Measurements from ENCODE around the gene TLE4.
"Not testable (repeated sequence)": the region's sequence is repeated elsewhere in the genome, so short reads cannot be mapped to it uniquely, and the experiment has no call there.

TLE4 gene

DNA sequence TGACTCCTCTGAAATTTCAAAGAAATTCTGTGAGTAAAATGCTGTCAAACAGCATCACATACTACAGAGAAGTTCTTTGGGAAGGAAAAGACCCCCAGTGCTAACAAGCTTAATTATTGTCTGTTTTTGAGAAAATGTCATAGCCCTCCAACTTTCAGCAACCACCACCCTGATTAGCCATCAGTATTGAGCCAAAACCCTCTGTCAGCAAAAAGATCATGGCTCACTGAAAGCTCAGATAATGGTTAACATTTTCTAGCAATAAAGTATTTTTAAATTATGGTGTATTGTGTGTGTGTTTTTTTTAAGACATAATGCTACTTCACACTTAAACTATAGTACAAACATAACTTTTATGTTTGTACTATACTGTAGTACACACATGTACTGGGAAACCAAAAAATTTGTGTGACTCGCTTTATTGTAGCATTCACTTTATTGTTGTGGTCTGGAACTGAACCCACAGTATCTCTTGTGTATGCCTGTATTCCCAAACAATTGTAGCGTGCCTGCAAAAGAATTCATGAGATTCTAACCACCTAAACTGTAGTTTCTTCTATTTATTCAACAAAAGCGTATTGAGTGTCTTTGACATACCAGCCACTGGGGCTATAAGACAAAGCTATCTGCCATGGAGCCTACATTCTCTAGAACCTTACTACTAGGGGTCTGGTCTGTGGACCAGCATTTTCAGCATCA, 31.6 kb downstream of the TLE4 start:
- TF ChIP-seq, protein P1, sequence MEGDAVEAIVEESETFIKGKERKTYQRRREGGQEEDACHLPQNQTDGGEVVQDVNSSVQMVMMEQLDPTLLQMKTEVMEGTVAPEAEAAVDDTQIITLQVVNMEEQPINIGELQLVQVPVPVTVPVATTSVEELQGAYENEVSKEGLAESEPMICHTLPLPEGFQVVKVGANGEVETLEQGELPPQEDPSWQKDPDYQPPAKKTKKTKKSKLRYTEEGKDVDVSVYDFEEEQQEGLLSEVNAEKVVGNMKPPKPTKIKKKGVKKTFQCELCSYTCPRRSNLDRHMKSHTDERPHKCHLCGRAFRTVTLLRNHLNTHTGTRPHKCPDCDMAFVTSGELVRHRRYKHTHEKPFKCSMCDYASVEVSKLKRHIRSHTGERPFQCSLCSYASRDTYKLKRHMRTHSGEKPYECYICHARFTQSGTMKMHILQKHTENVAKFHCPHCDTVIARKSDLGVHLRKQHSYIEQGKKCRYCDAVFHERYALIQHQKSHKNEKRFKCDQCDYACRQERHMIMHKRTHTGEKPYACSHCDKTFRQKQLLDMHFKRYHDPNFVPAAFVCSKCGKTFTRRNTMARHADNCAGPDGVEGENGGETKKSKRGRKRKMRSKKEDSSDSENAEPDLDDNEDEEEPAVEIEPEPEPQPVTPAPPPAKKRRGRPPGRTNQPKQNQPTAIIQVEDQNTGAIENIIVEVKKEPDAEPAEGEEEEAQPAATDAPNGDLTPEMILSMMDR (IDR thresholded peaks at IDR 0.05; ENCODE audit: insufficient read depth, missing control alignments), result no peak
- DNase-seq (ENCODE audit: insufficient read length, low spot score), result no peak
- no peak for FAIRE-seq

DNA sequence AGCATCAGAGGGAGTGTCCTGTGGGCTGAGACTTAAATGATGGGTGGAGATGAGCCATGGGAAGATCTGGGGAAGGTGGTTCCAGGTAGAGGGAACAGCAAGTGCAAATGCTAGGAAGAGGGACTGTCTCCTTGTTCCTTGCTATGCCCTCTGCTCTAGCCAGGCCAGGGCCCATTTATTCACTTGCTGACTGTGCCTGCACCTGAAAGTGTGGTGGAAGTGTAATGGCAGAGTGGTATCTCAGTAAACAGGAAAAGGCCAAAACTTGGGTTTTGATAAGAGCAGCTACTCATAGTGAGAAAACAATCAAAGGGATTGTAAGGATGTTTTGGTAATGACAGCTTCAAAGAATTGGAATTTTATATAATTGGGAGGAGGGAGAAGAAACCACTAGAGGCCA, 32.4 kb downstream of the TLE4 start:
- no peak for DNase-seq (ENCODE audit: insufficient read length, low spot score)
- FAIRE-seq, result no peak
- TF ChIP-seq, protein P1 (IDR thresholded peaks at IDR 0.05; ENCODE audit: insufficient read depth, missing control alignments), result no peak

GRCh38 chr9:79604921-79605562, 33.3 kb downstream of the TLE4 start:
- TF ChIP-seq, protein P1 (IDR thresholded peaks at IDR 0.05; ENCODE audit: insufficient read depth, missing control alignments), result no peak
- DNase-seq (ENCODE audit: insufficient read length, low spot score), result no peak
- no peak for FAIRE-seq

DNA sequence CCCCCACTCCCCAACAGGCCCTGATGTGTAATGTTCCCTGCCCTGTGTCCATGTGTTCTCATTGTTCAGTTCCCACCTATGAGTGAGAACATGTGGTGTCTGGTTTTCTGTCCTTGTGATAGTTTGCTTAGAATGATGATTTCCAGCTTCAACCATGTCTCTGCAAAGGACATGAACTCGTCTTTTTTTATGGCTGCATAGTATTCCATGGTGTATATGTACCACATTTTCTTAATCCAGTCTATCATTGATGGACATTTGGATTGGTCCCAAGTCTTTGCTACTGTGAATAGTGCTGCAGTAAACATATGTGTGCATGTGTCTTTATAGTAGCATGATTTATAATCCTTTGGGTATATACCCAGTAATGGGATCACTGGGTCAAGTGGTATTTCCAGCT, 34.8 kb downstream of the TLE4 start:
- not testable (repeated sequence) for DNase-seq (ENCODE audit: insufficient read length, low spot score); FAIRE-seq

DNA sequence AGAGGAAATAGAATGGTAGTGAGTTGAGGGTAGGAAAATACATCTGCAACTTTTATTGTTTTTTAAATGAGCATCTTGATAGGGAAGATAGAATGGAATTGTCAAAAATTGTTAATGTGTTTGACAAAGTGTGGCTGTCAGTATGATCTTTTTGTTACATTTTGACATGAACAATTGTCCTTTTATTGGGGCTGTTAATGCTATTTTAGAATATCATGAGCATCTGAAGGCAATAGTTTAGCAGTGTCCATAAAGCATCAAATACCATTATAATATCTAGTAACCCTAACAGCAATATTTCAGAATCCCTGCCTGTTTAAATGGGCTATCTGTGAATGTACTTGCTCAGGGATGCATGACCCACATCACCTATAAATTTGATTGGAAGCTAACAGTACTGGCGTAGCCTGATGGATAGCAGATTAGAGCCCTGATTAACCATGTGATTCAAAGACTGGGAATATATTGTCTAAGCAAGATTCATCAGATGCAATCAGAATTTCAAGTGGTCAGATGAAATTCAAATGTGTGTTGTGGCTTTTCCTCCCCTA, 37.8 kb downstream of the TLE4 start:
- DNase-seq (ENCODE audit: insufficient read length, low spot score) (no peak), FAIRE-seq (peak; percentile 11)
- TF ChIP-seq, protein P1 (IDR thresholded peaks at IDR 0.05; ENCODE audit: insufficient read depth, missing control alignments), result no peak

GRCh38 chr9:79610019-79610631, 38.4 kb downstream of the TLE4 start:
- TF ChIP-seq, protein P1 (IDR thresholded peaks at IDR 0.05; ENCODE audit: insufficient read depth, missing control alignments), result no peak
- FAIRE-seq (no peak), DNase-seq (ENCODE audit: insufficient read length, low spot score) (no peak)

DNA sequence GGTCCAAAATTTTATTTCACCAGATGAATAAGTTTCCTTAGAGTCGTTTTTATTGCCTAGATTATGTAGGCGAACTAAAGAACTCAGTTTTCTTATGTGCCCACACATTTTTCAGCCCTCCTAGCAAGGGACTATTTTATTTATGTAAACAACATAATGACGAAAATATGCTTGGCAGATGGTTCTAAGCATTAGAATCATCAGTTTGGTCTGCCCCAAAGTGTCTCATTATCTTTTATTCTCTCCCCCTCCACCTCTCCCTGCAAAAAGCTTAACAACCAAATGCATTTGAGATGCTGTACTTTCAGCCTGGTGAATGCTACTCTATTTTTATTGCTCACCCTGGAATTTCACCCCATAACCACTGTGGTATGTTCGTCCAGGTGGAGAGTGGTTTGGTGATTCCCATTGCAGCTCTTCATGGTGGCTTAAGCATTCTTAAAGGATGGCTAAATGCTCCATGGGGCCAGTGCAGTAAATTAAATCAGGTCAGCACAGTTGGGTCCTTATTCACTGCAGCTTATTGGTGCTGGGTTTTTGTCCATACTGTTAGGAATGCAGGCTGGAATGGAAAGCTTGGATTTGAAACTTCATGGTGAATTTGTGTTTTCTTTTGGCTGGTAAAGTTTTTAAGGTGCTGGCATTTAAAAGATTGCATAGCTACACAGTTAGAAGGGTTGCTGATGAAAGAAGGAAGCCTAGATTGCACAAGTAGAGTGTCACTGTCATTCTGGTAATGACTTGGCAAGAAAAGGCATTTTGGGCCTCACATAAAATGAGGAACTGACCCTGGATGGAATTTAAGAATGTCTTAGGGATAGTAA, 39.2 kb downstream of the TLE4 start:
- no peak for FAIRE-seq
- no peak for DNase-seq (ENCODE audit: insufficient read length, low spot score)
- TF ChIP-seq, protein P1 (IDR thresholded peaks at IDR 0.05; ENCODE audit: insufficient read depth, missing control alignments), result no peak

Data from D721Med (cell line).